ENCODE results near the gene VPS36. TPM values are rescaled to one million over a fixed set of nuclear protein-coding genes. Genes with fewer than 3 reads are reported as not detected.
A peak's percentile ranks its signal among the peaks of the same experiment; 100 is the strongest.
"Not testable (repeated sequence)": the region's sequence is repeated elsewhere in the genome, so short reads cannot be mapped to it uniquely, and the experiment has no call there.

The VPS36 gene
- total RNA-seq, 1 experiment from 2014 or later: 21.2 TPM

GRCh38 chr13:52447815-52448552 lies 2.5 kb downstream of the VPS36 start:
- in situ Hi-C loops (cut with HindIII; ENCODE audit: low sequenced_read_pairs): no loop called here
- peak; percentile 34 for DNase-seq (ENCODE audit: low spot score)

GRCh38 chr13:52447354-52447753 lies 3.1 kb downstream of the VPS36 start:
- in situ Hi-C loops (cut with HindIII; ENCODE audit: low sequenced_read_pairs): no loop called here

GRCh38 chr13:52446265-52446664 lies 4.2 kb downstream of the VPS36 start:
- in situ Hi-C loops (cut with HindIII; ENCODE audit: low sequenced_read_pairs): no loop called here
- DNase-seq (ENCODE audit: low spot score): no peak

More at GRCh38 chr13:52447354-52447753, 3.1 kb downstream of the VPS36 start:
- no peak for DNase-seq (ENCODE audit: low spot score)

- DNase-seq (ENCODE audit: low spot score): no peak
- in situ Hi-C loops (cut with HindIII; ENCODE audit: low sequenced_read_pairs): no loop called here
These were observed 18.0 kb downstream of the VPS36 start for GRCh38 chr13:52432456-52432855.

- in situ Hi-C loops (cut with HindIII; ENCODE audit: low sequenced_read_pairs): no loop called here
- DNase-seq (ENCODE audit: low spot score): no peak
These were observed 22.1 kb downstream of the VPS36 start for GRCh38 chr13:52428295-52428694.

GRCh38 chr13:52421216-52421615 lies 29.2 kb downstream of the VPS36 start:
- no peak for DNase-seq (ENCODE audit: low spot score)
- in situ Hi-C loops (cut with HindIII; ENCODE audit: low sequenced_read_pairs): no loop called here

GRCh38 chr13:52419080-52419479 lies 31.4 kb downstream of the VPS36 start:
- no peak for DNase-seq (ENCODE audit: low spot score)
- in situ Hi-C loops (cut with HindIII; ENCODE audit: low sequenced_read_pairs): no loop called here

GRCh38 chr13:52414963-52415362 lies 35.5 kb downstream of the VPS36 start:
- DNase-seq (ENCODE audit: low spot score): no peak
- in situ Hi-C loops (cut with HindIII; ENCODE audit: low sequenced_read_pairs): no loop called here

GRCh38 chr13:52414051-52414450 lies 36.4 kb downstream of the VPS36 start:
- in situ Hi-C loops (cut with HindIII; ENCODE audit: low sequenced_read_pairs): no loop called here
- DNase-seq (ENCODE audit: low spot score): no peak

GRCh38 chr13:52412128-52412527 lies 38.3 kb downstream of the VPS36 start:
- DNase-seq (ENCODE audit: low spot score): no peak
- in situ Hi-C loops (cut with HindIII; ENCODE audit: low sequenced_read_pairs): no loop called here

- DNase-seq (ENCODE audit: low spot score): no peak
- in situ Hi-C loops (cut with HindIII; ENCODE audit: low sequenced_read_pairs): no loop called here
These were observed 38.8 kb downstream of the VPS36 start for GRCh38 chr13:52411629-52412028.

- in situ Hi-C loops (cut with HindIII; ENCODE audit: low sequenced_read_pairs); DNase-seq (ENCODE audit: low spot score): not testable (repeated sequence)
These were observed 42.3 kb downstream of the VPS36 start for GRCh38 chr13:52408071-52408658.

GRCh38 chr13:52407436-52407835 lies 43.0 kb downstream of the VPS36 start:
- DNase-seq (ENCODE audit: low spot score); in situ Hi-C loops (cut with HindIII; ENCODE audit: low sequenced_read_pairs): not testable (repeated sequence)

- in situ Hi-C loops (cut with HindIII; ENCODE audit: low sequenced_read_pairs): no loop called here
- DNase-seq (ENCODE audit: low spot score): no peak
These were observed 43.8 kb downstream of the VPS36 start for GRCh38 chr13:52406629-52407028.

- in situ Hi-C loops (cut with HindIII; ENCODE audit: low sequenced_read_pairs): no loop called here
- DNase-seq (ENCODE audit: low spot score): no peak
These were observed 44.5 kb downstream of the VPS36 start, which contains the start of gene THSD1 for GRCh38 chr13:52405767-52406494. Gene THSD1, minus strand, starts transcription at chr13:52406172. Its CDS starts 3,572 bp downstream, at chr13:52402600.

- DNase-seq (ENCODE audit: low spot score): no peak
- in situ Hi-C loops (cut with HindIII; ENCODE audit: low sequenced_read_pairs): no loop called here
These were observed 45.1 kb downstream of the VPS36 start for GRCh38 chr13:52405369-52405766.

- DNase-seq (ENCODE audit: low spot score): no peak
- in situ Hi-C loops (cut with HindIII; ENCODE audit: low sequenced_read_pairs): no loop called here
These were observed 50.7 kb downstream of the VPS36 start for GRCh38 chr13:52399708-52400107.

- no peak for DNase-seq (ENCODE audit: low spot score)
- in situ Hi-C loops (cut with HindIII; ENCODE audit: low sequenced_read_pairs): no loop called here
These were observed 51.4 kb downstream of the VPS36 start for GRCh38 chr13:52399046-52399445.

- in situ Hi-C loops (cut with HindIII; ENCODE audit: low sequenced_read_pairs): no loop called here
- peak; percentile 7 for DNase-seq (ENCODE audit: low spot score)
These were observed 54.7 kb downstream of the VPS36 start for GRCh38 chr13:52395704-52396103.

GRCh38 chr13:52394586-52394985 lies 55.8 kb downstream of the VPS36 start:
- in situ Hi-C loops (cut with HindIII; ENCODE audit: low sequenced_read_pairs): no loop called here
- DNase-seq (ENCODE audit: low spot score): no peak

Measured in G401 (cell line).